IPS DF 4.7 (cell line): ENCODE results near the gene NOTCH1.

ENCODE experiments used
- DNase-seq: peaks from one replicate; pipeline ENCODE4 v3.0.0-alpha.2; 2013; ENCODE audit warnings: low spot score; ENCODE audit errors: extremely low read depth

Gene NOTCH1

GRCh38 chr9:136517012-136517743 is 28.7 kb downstream of the NOTCH1 start:
- DNase-seq, result no peak

DNA sequence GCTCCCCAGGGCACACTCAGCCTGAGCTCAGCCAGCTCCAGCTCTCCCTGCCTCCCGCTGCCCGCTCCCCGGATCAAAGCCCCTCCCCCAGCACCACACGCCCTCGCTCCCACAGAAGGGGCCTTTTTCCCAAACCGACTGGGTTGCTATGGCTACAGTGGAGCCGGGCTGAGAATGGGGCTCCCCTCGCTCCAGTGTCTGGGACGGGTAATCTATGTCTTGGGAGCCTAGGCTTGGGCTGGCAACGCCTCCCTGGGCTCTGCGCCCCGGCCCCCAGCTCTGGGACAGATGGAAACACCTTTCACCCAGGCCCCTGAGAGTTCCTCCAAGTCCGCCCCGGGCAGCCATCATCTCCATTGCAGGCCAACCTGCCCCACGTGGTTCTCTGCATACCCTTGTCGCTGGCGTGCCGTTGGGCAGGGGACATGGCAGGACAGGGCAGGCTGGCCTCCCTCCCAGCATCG is 29.6 kb downstream of the NOTCH1 start:
- no peak for DNase-seq

- no peak for DNase-seq
Observed at GRCh38 chr9:136515276-136515675, 30.6 kb downstream of the NOTCH1 start.

DNA sequence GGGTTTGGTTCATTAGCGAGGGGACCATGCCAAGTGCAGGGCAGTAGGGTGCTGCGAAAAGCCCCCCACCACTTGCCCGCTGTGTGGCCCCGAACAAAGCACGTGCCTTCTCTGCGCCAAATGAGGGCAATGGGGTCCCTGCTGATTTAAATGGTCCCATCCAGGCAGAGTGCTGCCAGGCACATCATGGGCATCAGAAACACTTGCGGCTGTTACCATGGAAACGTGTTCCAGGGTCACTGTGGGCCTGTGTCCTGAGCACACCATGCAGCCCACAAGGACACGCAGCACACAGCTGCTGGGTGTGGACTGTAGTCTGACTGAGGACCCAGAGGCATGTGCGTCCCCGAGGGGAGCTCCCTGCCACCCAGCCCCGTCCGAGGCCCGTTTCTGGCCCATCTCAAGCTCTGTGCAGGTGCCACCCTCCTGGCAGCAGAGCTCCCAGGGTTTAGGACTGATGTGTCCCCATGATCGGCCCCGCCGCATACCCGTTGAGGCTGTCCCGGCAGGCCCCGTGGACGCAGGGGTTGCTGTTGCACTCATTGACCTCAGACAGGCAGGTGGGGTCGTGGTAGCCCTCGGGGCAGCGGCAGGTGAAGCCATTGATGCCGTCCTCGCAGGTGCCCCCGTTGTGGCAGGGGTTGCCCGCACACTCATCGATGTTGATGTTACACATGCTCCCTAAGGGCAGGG is 31.7 kb downstream of the NOTCH1 start:
- DNase-seq, result no peak

GRCh38 chr9:136513191-136513590 is 32.7 kb downstream of the NOTCH1 start:
- DNase-seq, result no peak

- DNase-seq, result no peak
Observed at GRCh38 chr9:136512651-136513071, 33.2 kb downstream of the NOTCH1 start.

GRCh38 chr9:136511670-136512592 is 33.9 kb downstream of the NOTCH1 start:
- no peak for DNase-seq

DNA sequence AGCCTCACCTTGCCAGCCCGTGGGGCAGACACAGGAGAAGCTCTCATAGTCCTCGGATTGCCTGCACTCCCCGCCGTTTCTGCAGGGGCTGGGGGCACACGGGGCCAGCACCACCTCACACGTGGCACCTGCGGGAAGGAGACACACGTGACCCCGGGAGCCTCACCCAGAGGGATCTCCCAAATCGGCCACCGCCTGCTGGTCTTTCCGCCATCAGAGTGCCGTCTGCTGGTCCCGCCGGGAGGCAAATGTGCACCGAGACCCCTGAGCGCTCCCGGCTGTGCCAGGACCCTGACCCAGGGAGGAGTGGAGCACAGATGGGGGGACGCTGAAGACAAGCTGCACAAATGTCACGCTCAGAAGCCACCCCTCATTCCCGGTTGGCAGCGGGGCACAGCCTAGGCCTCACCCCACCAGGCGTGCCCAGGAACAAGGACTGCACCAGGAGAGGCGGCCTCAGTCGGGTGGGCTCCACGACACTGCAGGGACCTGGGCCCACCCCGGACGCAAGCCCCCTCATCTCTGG is 34.6 kb downstream of the NOTCH1 start:
- DNase-seq, result no peak

- DNase-seq, result no peak
Observed at GRCh38 chr9:136510561-136510960, 35.3 kb downstream of the NOTCH1 start.

GRCh38 chr9:136509549-136509948 is 36.3 kb downstream of the NOTCH1 start:
- DNase-seq, result no peak

DNA sequence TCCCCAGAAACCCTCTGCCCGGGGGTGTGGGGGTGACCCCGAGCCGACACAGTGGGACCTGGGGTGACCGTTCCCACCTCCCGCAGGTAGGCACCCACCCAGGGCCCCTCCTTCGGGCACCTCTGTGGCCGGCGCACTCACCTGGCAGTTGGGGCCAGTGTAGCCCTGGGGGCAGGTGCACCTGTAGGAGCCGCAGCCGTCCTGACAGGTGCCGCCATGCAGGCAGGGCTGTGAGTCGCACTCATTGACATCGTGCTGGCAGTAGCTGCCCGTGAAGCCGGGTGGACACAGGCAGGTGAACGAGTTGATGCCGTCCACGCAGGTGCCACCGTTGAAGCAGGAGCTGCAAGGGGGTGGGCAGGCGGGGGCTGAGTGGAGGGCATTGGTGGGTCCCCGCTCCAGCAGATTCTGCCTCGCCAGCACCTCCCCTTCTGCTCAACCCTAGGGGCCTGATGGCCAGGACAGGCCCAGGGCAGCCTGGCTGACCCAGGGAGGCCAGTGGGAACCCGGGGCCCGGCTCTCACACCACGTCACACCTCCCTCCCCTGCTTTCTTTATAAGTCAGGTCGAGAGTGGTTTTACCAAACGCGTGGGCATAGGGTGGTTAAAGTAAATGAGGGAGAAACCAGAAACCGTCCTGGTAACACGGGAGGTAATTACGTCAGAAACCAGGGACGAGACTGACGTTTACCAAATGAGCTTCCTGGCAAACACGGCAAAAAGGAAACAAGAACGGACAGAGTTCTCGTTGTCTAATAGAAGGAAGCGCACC is 36.9 kb downstream of the NOTCH1 start:
- no peak for DNase-seq

DNA sequence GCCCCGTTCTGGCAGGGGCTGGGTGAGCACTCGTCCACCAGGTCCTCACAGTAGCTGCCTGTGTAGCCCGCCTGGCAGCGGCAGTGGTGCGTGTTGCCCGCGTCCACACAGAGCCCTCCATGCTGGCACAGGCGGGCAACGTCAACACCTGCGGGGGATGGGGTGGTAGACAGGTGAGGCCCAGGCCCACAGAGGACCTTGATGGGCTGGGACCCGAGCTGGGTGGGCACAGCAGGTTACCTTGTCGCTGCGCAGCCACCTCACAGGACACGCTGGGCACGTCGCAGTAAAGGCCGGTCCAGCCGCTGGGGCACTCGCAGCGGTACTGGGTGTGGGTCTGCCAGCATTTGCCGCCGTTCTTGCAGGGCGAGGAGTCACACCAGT is 37.9 kb downstream of the NOTCH1 start:
- no peak for DNase-seq

- no peak for DNase-seq
Observed at GRCh38 chr9:136507221-136507991, 38.4 kb downstream of the NOTCH1 start.

- DNase-seq, result no peak
Observed at GRCh38 chr9:136506425-136506824, 39.4 kb downstream of the NOTCH1 start.

DNA sequence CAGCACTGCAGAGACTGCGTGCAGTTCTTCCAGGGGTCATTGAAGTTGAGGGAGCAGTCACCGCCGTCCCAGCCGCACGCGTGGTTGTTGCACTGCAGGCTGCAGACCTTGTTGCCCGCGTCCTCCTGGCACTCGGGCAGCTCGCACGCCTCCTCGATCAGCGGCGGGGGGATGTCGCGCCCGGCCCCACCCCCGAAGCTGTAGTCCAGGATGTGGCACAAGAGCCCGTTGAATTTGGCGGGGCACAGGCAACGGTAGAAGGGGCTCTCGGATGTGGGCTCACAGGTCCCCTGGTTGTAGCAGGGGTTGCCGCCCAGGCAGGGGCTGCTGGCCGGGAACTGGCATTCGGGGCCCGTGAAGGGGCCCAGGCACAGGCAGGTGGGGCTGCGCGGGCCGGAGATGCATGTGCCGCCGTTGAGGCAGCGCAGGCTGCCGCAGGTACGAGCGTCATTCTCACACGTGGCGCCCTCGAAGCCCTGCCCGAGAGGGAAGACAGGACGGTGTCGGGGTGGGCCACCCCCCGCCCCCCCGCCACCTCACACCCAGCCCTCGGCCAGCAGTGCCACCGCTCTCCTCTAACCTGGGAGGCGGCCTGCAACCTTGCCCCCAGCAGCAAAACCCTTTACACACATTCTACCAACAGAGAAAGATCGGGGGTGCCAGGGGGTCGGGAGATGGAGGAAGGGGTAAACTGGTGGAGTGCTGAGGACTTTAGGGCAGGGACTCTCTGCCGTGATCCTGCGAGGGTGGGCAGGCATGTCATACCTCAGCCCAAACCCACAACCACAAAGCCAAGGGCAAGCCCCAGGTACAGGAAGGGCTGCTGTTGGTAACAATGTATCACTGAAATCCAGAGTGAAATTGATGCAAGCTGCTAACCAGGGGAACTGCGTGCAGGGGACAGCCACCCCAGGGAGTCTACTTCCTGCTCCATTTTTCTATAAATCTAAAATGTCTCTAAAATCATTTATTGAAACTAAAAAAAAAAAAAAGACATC is 40.1 kb downstream of the NOTCH1 start:
- no peak for DNase-seq

DNA sequence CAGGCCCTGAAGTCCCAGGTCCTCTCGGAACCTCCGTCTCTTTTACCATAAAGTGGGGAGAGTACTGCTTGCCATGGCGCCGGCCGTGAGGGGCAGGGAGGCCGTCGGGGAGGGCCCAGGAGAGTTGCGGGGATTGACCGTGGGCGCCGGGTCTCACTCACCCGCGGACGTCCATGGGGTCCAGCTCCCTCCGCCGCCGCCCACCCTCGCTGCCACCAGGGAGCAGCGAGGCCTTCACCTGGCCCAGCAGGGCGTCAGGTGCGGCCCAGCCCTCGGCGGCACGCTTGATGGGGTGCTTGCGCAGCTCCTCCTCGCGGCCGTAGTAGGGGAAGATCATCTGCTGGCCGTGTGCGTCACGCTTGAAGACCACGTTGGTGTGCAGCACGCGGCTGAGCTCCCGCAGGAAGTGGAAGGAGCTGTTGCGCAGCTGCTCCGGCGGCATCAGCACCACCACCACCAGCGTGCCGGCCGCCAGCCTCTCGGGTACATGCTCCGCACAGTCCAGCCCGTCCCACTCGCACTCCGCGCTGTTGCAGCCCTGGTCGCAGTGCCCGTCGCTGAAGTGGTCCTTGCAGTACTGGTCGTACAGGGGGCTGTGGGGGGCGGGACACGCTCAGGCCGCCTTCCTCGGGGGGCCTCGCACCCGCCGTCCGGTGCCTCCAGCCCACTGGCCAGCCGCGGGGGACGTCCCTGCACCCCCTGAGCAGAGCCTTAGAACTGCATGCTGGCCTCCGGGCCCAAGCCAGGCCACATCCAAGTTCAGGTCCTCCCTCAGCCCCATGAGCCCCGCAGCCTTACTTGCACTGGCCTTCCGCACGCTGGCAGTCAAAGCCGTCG is 41.1 kb downstream of the NOTCH1 start:
- DNase-seq, result no peak

- no peak for DNase-seq
Observed at GRCh38 chr9:136502940-136503550, 42.8 kb downstream of the NOTCH1 start.

DNA sequence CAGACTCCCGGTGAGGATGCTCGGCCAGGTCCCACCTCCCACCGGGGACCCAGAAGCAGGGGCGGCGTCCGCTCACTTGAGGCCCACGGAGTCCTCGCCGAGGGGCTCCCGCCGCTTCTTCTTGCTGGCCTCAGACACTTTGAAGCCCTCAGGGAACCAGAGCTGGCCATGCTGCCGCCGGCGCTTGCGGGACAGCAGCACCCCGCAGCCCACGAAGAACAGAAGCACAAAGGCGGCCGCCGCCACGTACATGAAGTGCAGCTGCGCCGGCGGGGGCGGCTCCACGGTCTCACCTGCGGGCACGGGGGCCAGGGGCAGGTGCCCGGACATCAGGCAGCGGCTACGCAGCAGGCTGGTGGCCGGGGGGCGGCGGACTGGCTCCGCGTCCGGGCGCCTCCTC is 43.7 kb downstream of the NOTCH1 start:
- no peak for DNase-seq
